ENCODE measurements around the gene ITGA5. TPM values are rescaled to one million over a fixed set of nuclear protein-coding genes. Genes with fewer than 3 reads are reported as not detected.
A peak's percentile ranks its signal among the peaks of the same experiment; 100 is the strongest.

Gene ITGA5
- total and polyA plus RNA-seq, 9 of the 15 experiments (the other 6 are each of a cell fraction or from before 2014, with no cell fraction given) = 9.1 to 82.1 (median 47.4) TPM

DNA sequence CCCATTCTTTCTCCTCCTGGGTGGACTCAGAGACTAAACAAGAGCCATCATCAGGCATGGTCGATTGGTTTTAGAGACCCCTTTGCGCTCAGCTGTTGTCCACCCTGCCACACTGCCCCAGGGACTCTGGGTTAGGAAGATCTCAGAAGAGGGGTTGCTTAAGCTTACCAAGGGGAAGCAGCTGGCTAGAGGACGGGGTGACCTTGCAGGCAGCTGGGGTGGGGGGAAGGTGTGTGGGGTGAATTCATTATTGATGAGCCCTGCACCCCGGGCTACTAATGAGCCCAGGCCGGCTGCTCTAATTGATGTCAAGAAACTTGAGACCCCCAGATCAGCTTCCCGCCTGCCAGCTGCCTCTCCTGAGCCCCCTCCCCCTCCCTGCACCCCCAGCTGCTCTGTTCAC is 25.9 kb downstream of the ITGA5 start:
- no TSS peak for BruUV-seq (replicated peaks)
- Histone ChIP-seq H3K27ac (ENCODE audit: extremely low read depth, low read depth, low read length) (peak overlapping the region; percentile 65), H3K9ac (ENCODE audit: insufficient read depth in 1 of 2, low read depth in 2 of 2, low read length in 2 of 2) (peak overlapping the region; percentile 45 to 84; a peak in 2 of 4 replicates), H2AFZ (ENCODE audit: low read depth, low read length) (no peak overlapping the region), H3K9me3 (replicated peaks; ENCODE audit: control insufficient read depth, insufficient read depth, low read depth, low read length) (no peaks in the 10 kb centered on the region), H3K4me2 (ENCODE audit: insufficient read depth, low read length) (peak overlapping the region; percentile 59), H3K9me1 (ENCODE audit: control insufficient read depth, insufficient read depth, low read length) (peaks cover 3% of the 10 kb centered on the region), H3K4me1 (replicated peaks in 1 of 2; ENCODE audit: control insufficient read depth in 2 of 2, insufficient read depth in 2 of 2, low read length in 2 of 2) (peaks cover 45% of the 10 kb centered on the region in 2 experiments), H4K20me1 (replicated peaks; ENCODE audit: control insufficient read depth, insufficient read depth, low read length) (no peaks in the 10 kb centered on the region; the same call in 1 of the 2 replicates), H3K4me3 (no peak overlapping the region), H3K36me3 (ENCODE audit: control insufficient read depth, insufficient read depth, low read length) (peaks cover 51% of the 10 kb centered on the region; the same call in 2 of the 3 replicates), H3K79me2 (ENCODE audit: control insufficient read depth, insufficient read depth, low read length) (peaks cover 56% of the 10 kb centered on the region), H3K27me3 (ENCODE audit: control insufficient read depth in 2 of 2, insufficient read depth in 2 of 2, low read length in 2 of 2) (no peaks in the 10 kb centered on the region)
- intact Hi-C loops (cut with micrococcal nuclease) = no loop called here
- no peak for DNase-seq (ENCODE audit: extremely low read depth in 1 of 4, low spot score in 3 of 4)
- CTCF ChIA-PET (ENCODE audit: low intra/inter-chr PET ratio) = no interaction called here
- WGBS (ENCODE audit: insufficient coverage, low coverage, missing lambda C conversion rate) = 53% methylated on average over 5 of the region's 6 CpGs
- POLR2A ChIA-PET = interaction anchor here (0.6 to 1.9 kb wide), 12 partner anchors 9 to 78 kb away, joined by 3 to 5 read pairs (median 4); partner anchors contain the start of gene ZNF385A
- TF ChIP-seq, protein P1, sequence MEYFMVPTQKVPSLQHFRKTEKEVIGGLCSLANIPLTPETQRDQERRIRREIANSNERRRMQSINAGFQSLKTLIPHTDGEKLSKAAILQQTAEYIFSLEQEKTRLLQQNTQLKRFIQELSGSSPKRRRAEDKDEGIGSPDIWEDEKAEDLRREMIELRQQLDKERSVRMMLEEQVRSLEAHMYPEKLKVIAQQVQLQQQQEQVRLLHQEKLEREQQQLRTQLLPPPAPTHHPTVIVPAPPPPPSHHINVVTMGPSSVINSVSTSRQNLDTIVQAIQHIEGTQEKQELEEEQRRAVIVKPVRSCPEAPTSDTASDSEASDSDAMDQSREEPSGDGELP (CRISPR knock-in tag; IDR thresholded peaks at IDR 0.05; ENCODE audit: borderline replicate concordance) = peak; percentile 64; the same call in 1 of the 2 replicates
- TF ChIP-seq C11orf30 (IDR thresholded peaks at IDR 0.05; ENCODE audit: low read depth) (no peak), TEAD2 (tag; IDR thresholded peaks at IDR 0.05) (no peak), ZBTB7A (IDR thresholded peaks at IDR 0.05; ENCODE audit: borderline replicate concordance, control insufficient read depth, low read depth, low read length) (0 out of 2 replicates have a peak, but pooled peaks have one; percentile 5), ARNT (IDR thresholded peaks at IDR 0.05) (no peak), RAD51 (IDR thresholded peaks at IDR 0.05; ENCODE audit: borderline replicate concordance, low read depth) (no peak), ZNF232 (CRISPR knock-in tag; IDR thresholded peaks at IDR 0.05) (no peak), OTX1 (CRISPR knock-in tag; IDR thresholded peaks at IDR 0.05) (no peak), ESRRA (IDR thresholded peaks at IDR 0.05; ENCODE audit: borderline replicate concordance, low read depth) (peak; percentile 55)
- TF ChIP-seq, protein P2, sequence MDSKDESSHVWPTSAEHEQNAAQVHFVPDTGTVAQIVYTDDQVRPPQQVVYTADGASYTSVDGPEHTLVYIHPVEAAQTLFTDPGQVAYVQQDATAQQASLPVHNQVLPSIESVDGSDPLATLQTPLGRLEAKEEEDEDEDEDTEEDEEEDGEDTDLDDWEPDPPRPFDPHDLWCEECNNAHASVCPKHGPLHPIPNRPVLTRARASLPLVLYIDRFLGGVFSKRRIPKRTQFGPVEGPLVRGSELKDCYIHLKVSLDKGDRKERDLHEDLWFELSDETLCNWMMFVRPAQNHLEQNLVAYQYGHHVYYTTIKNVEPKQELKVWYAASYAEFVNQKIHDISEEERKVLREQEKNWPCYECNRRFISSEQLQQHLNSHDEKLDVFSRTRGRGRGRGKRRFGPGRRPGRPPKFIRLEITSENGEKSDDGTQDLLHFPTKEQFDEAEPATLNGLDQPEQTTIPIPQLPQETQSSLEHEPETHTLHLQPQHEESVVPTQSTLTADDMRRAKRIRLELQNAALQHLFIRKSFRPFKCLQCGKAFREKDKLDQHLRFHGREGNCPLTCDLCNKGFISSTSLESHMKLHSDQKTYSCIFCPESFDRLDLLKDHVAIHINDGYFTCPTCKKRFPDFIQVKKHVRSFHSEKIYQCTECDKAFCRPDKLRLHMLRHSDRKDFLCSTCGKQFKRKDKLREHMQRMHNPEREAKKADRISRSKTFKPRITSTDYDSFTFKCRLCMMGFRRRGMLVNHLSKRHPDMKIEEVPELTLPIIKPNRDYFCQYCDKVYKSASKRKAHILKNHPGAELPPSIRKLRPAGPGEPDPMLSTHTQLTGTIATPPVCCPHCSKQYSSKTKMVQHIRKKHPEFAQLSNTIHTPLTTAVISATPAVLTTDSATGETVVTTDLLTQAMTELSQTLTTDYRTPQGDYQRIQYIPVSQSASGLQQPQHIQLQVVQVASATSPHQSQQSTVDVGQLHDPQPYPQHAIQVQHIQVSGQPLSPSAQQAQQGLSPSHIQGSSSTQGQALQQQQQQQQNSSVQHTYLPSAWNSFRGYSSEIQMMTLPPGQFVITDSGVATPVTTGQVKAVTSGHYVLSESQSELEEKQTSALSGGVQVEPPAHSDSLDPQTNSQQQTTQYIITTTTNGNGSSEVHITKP (IDR thresholded peaks at IDR 0.05; ENCODE audit: partially characterized antibody) = peak; percentile 73
- in situ Hi-C loops (cut with MboI) = loop anchor here (10.0 kb wide), 1 partner anchor 52 kb away; no protein-coding TSS in a partner anchor
- no peak for FAIRE-seq
- no peak for ATAC-seq
